Measurements from ENCODE around the gene NUDT10.

NUDT10 gene

GRCh38 chrX:51332188-51332942 is at the start of gene NUDT10:
Gene NUDT10, plus strand, starts transcription at chrX:51332822. Its CDS starts 144 bp downstream, at chrX:51332966.
- H3K4me3 ChIP-seq (ENCODE audit: low read length): peak within 1 kb of the TSS; percentile 20; the same call in 1 of the 2 replicates
- no peak for TF ChIP-seq ZNF274 (IDR thresholded peaks at IDR 0.05; ENCODE audit: low read depth, low read length)

DNA sequence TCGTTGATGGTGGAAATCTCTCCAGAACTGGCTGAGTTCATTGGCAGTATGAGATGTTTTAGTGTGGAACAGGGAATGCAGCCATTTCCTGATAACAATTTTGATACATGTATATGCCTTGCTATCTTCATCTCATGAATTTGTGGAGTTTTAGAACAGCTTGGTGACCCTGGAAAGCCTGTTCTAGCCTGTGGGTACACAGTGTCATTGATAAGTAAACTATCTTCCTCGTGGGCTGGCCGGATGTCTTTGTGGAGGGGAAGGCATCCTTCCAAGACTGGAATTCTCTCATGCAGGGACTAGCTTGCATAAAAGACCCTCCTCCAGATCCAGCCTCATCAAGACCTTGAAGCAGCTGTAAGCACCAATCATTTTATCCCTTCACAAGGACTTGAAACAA is 40.2 kb upstream of the NUDT10 start:
- TF ChIP-seq ZNF274 (IDR thresholded peaks at IDR 0.05; ENCODE audit: low read depth, low read length): no peak
- no peak overlapping the region for H3K4me3 ChIP-seq (ENCODE audit: low read length)

DNA sequence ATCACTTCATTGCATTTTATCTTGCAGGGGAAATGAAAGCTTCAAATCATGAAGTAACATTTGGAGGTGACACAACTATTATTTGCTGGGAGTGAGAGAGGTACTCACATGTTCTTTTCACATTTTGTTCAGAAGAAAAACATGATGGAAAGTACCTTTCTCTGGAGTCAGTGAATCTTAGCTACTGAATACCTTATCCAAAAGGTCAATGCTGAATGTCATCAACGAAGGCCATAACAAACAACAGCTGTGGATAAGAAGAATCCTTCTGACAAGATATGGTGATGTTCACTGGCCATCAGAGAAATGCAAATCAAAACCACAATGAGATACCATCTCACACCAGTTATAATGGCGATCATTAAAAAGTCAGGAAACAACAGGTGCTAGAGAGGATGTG is 36.5 kb upstream of the NUDT10 start:
- no peak overlapping the region for H3K4me3 ChIP-seq (ENCODE audit: low read length)
- TF ChIP-seq ZNF274 (IDR thresholded peaks at IDR 0.05; ENCODE audit: low read depth, low read length): no peak

DNA sequence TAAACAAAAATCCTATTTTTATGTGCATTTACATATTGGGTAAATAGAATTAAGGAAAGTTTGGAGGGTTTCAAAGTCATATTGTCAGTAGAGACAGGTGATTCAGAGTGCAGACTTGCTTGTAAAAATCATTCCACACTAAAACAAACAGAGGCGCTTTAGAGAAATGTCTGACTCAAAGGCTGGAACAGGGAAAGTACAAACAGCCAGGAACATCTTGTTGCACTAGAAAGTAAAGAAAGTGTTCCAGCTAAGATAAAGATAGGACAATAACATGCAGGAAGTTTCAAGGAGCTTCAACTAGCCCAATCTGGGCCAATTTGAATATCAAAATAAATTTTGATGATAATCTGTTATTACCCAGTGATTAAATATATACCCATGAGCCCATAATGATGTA is 16.4 kb upstream of the NUDT10 start:
- no peak overlapping the region for H3K4me3 ChIP-seq (ENCODE audit: low read length)
- TF ChIP-seq ZNF274 (IDR thresholded peaks at IDR 0.05; ENCODE audit: low read depth, low read length): no peak

DNA sequence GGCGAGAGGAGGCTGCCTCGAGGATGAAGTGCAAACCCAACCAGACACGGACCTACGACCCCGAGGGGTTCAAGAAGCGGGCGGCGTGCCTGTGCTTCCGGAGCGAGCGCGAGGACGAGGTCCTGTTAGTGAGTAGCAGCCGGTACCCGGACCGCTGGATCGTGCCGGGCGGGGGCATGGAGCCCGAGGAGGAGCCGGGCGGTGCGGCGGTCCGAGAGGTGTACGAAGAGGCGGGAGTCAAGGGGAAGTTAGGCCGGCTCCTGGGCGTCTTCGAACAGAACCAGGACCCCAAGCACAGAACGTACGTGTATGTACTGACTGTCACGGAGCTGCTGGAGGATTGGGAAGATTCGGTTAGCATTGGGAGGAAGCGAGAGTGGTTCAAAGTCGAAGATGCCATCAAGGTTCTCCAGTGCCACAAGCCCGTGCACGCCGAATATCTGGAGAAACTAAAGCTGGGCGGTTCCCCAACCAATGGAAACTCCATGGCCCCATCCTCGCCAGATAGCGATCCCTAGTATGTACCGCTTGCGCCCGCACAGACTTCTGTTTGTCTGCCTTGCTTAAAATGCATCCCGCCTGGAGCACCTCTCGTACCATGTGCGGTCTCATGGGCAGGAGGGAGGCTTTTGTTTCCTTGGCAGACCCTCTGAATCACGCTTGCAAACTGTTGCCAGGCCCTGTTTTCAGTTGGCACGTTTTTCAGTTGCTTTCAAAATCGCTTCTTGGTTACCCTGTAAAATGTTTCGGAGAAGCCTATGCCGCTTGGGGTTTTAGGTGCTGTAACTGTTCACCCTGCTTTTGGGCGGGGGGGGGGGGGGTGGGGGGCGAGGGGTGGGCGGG is 542 bp downstream of the NUDT10 start:
- peak overlapping the region; percentile 20; the same call in 1 of the 2 replicates for H3K4me3 ChIP-seq (ENCODE audit: low read length)

DNA sequence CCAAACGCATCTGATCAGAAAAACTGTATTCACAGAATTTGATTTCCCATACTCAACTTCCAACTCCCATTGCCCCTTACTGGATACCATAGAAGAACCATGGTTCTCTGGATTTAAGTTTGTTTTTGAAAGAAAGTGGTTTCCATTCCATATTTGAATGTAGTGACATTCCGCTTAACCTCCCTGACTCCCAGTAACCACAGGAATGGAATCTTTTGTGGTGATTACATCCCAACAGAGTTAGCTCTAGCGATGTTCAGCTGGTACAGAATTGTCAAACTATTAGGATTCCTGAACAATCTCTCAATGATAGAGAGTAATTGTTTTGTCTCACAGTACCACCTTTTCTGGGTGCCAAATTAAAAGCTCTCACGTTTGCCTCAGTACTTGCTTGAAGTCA is 1.7 kb downstream of the NUDT10 start:
- H3K4me3 ChIP-seq (ENCODE audit: low read length): no peak overlapping the region
- no peak for TF ChIP-seq ZNF274 (IDR thresholded peaks at IDR 0.05; ENCODE audit: low read depth, low read length)

DNA sequence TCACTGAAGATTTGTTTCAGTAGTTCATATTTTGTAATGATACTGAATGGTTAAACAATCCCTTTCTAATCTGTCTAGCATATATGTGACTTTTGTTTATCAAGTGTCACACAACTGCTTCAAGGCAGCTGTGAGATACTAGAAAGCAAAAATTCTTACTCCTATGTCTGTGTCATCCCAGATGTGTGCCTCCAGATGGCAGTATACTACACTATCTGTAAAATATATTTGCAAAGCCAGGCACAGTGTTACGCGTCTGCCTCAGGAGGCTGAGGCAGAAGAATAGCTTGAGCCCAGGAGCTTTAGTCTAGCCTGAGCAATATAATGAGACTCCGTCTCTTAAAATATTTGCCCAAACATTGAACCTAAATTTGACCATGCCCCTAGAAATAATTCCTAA is 4.0 kb downstream of the NUDT10 start:
- TF ChIP-seq ZNF274 (IDR thresholded peaks at IDR 0.05; ENCODE audit: low read depth, low read length): no peak
- no peak overlapping the region for H3K4me3 ChIP-seq (ENCODE audit: low read length)

GRCh38 chrX:51361251-51361650 is 28.6 kb downstream of the NUDT10 start:
- no peak overlapping the region for H3K4me3 ChIP-seq (ENCODE audit: low read length)
- TF ChIP-seq ZNF274 (IDR thresholded peaks at IDR 0.05; ENCODE audit: low read depth, low read length): no peak

DNA sequence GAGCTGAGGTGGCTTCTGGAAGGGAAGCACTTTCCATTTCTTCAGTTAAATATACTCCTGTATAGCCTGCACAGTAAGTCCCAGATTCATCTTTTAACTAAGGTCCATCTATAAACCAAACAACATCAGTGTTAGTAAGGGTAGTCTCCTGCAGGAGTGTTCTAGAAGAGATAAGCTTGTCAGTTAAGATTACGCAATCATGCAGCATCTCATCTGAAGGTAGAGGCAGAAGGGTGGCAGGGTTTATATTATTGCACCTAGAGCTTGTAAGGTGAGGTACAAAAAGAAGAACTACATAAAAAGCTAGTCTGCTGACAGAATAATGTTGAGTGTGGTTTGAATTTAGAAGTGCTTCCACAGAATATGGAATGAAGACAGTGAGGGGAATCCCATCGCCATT is 44.0 kb downstream of the NUDT10 start:
- H3K4me3 ChIP-seq (ENCODE audit: low read length): no peak overlapping the region
- no peak for TF ChIP-seq ZNF274 (IDR thresholded peaks at IDR 0.05; ENCODE audit: low read depth, low read length)

Measured in GM08714 (cell line).